NT2/D1 (cell line): ENCODE measurements around the gene SLC6A12.

ENCODE experiments used
- SUZ12 ChIP-seq: IDR thresholded peaks from 2 replicates; pipeline ENCODE4 v1.6.1; 2011; ENCODE audit not compliant: insufficient read length, insufficient read depth; ENCODE audit errors: extremely low read depth
- YY1 ChIP-seq: IDR thresholded peaks from 2 replicates; pipeline ENCODE4 v1.6.1; 2011; ENCODE audit not compliant: insufficient read length, insufficient read depth

DNA sequence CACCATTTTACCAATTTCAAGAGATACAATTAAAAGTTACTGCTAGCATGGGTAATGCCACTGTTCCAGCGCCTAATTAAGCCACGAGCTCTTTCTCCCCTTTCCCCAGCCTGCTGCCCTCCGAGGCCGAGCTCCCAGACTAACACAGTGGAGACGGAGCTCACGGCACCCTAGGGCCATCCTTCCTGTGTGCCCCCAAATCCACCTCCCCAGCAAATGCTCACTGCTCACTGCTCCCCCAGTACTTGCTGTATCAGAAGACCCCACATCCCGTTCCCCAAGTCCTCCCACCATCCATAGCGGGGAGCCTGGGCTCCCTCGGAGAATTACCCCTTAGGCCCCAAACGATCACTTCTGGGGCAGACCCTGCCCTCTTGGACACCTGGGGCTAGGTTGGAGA lies 42.7 kb downstream of the SLC6A12 start:
- no peak for TF ChIP-seq YY1
- no peak for TF ChIP-seq SUZ12
